Neural cell (in vitro differentiated cells): ENCODE data around the gene IGIP.
A peak's percentile ranks its signal among the peaks of the same experiment; 100 is the strongest.

Source experiments
- EP300 ChIP-seq: fragments of 450-650 bp; conservative IDR thresholded peaks from 2 replicates; pipeline ENCODE4 v1.6.1; 2014; ENCODE audit warnings: antibody characterized with exemption, mild to moderate bottlenecking, moderate library complexity; ENCODE audit not compliant: poor library complexity, severe bottlenecking
- EZH2 ChIP-seq: fragments of 200-600, 300-800 bp; shearing (Covaris generic), sonication (generic); IDR thresholded peaks from 2 replicates; pipeline ENCODE4 v1.6.1; 2014; ENCODE audit warnings: antibody characterized with exemption, low read length, borderline replicate concordance, mild to moderate bottlenecking; ENCODE audit not compliant: insufficient read depth, poor library complexity, severe bottlenecking
- MXI1 ChIP-seq: fragments of 450-650 bp; conservative IDR thresholded peaks from 2 replicates; pipeline ENCODE4 v1.6.1; 2014; ENCODE audit warnings: antibody characterized with exemption, mild to moderate bottlenecking; ENCODE audit not compliant: poor library complexity, severe bottlenecking
- POLR2AphosphoS5 ChIP-seq: IDR thresholded peaks from 2 replicates; pipeline ENCODE4 v1.6.1; 2012
- RAD21 ChIP-seq: fragments of 450-650 bp; conservative IDR thresholded peaks from 2 replicates; pipeline ENCODE4 v1.6.1; 2014; ENCODE audit warnings: antibody characterized with exemption, mild to moderate bottlenecking, moderate library complexity
- SMC3 ChIP-seq: fragments of 450-650 bp; conservative IDR thresholded peaks from 2 replicates; pipeline ENCODE4 v1.6.1; 2014; ENCODE audit warnings: antibody characterized with exemption, mild to moderate bottlenecking, moderate library complexity; ENCODE audit not compliant: poor library complexity
- TAF1 ChIP-seq: IDR thresholded peaks from 2 replicates; pipeline ENCODE4 v1.6.1; 2012; ENCODE audit warnings: low read depth
- TF ChIP-seq, protein P1 (sequence below): fragments of 450-650 bp; IDR thresholded peaks from 2 replicates; pipeline ENCODE4 v1.5.1; 2014; ENCODE audit warnings: antibody characterized with exemption, mild to moderate bottlenecking, moderate library complexity; ENCODE audit not compliant: poor library complexity, severe bottlenecking

DNA sequence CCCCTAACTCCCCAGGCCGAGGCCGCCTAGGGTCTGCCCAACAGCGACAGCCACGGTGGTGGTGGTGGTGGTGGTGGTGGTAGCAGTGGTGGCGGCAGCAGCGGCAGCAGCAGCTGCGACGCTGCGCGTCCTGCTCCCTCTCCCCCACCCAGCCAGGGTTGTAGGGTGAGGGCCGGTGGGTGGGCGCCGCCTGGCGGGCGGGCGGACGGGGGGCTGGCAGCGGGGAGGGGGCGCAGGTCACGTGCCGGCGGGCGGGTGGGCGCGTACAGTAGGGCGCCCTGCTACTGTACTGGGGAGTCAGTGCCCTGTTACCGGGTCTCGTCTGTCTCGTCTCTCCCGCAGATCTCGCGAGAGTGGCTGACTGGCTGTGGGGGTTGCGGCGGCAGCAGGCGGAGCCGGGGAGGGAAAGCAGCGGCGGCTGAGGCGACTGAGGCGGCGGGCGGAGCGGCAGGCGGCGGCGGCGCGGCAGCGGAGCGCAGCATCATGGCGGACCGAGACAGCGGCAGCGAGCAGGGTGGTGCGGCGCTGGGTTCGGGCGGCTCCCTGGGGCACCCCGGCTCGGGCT, 12.0 kb upstream of the IGIP start, which contains the start of gene PURA:
- TF ChIP-seq TAF1 (peak; percentile 54), SMC3 (peak; percentile 3), POLR2AphosphoS5 (peak; percentile 75), RAD21 (no peak), EP300 (peak; percentile 29), MXI1 (peak; percentile 34), EZH2 (peak; percentile 13)
- TF ChIP-seq, protein P1, sequence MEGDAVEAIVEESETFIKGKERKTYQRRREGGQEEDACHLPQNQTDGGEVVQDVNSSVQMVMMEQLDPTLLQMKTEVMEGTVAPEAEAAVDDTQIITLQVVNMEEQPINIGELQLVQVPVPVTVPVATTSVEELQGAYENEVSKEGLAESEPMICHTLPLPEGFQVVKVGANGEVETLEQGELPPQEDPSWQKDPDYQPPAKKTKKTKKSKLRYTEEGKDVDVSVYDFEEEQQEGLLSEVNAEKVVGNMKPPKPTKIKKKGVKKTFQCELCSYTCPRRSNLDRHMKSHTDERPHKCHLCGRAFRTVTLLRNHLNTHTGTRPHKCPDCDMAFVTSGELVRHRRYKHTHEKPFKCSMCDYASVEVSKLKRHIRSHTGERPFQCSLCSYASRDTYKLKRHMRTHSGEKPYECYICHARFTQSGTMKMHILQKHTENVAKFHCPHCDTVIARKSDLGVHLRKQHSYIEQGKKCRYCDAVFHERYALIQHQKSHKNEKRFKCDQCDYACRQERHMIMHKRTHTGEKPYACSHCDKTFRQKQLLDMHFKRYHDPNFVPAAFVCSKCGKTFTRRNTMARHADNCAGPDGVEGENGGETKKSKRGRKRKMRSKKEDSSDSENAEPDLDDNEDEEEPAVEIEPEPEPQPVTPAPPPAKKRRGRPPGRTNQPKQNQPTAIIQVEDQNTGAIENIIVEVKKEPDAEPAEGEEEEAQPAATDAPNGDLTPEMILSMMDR = peak; percentile 40
